Breast epithelium (tissue), 3 donors: Measurements from ENCODE around the gene CHRNB2.

Source experiments
- CTCF ChIP-seq, 3 donors: fragments of 450-650 bp; IDR thresholded peaks; one replicate each; pipeline ENCODE4 v1.5.1; 2016 to 2017; ENCODE audit warnings: antibody characterized with exemption in 3 of 3, mild to moderate bottlenecking in 3 of 3, moderate library complexity in 3 of 3
- POLR2AphosphoS5 ChIP-seq, 3 donors: sonication (generic); formaldehyde crosslinking; IDR thresholded peaks; one replicate each; pipeline ENCODE4 v1.6.1; 2017; ENCODE audit warnings: antibody characterized with exemption in 3 of 3

- TF ChIP-seq CTCF (IDR thresholded peaks at IDR 0.05) (no peak), POLR2AphosphoS5 (IDR thresholded peaks at IDR 0.05) (no peak)
Measured at GRCh38 chr1:154572468-154573167, 5.0 kb downstream of the CHRNB2 start.
